Endothelial cell of umbilical vein (primary cell): ENCODE measurements around the gene PCNT. TPM values are rescaled to one million over a fixed set of nuclear protein-coding genes. Genes with fewer than 3 reads are reported as not detected.

Source experiments
- BruUV-seq: library from RNA; stranded (reverse); fragments of 400-500 nt; replicated peaks from 2 replicates; lab custom pipeline; 2021; lab: Mats Ljungman, UMichigan
- CTCF ChIA-PET: fragments of 300-600, 350-600 bp; sonication (Branson Sonifier 250); formaldehyde crosslinking; loops from one replicate; lab custom pipeline; 2021; ENCODE audit warnings: antibody characterized with exemption, inconsistent platforms; lab: Charles Lee
- POLR2A ChIA-PET: fragments of 300-600, 350-600 bp; sonication (Branson Sonifier 250); formaldehyde crosslinking; loops from one replicate; lab custom pipeline; 2021; ENCODE audit warnings: antibody characterized with exemption, inconsistent platforms; lab: Charles Lee
- DNase-seq: peaks from one replicate; pipeline ENCODE4 v3.0.0-alpha.2; 2011; ENCODE audit warnings: low read depth, low spot score
- FAIRE-seq: peaks from 2 replicates; lab custom pipeline; 2011; peaks lifted over from hg19 to GRCh38; lab: Jason Lieb, UNC
- H2AFZ ChIP-seq: 2 replicates; pipeline ENCODE4 v1.6.0; 2012; ENCODE audit warnings: low read depth, low read length, control low read depth, inconsistent platforms
- H3K27ac ChIP-seq: 2 replicates; pipeline ENCODE4 v1.5.1; 2011; ENCODE audit warnings: low read depth, mild to moderate bottlenecking, control low read depth, low read length, moderate library complexity; ENCODE audit not compliant: insufficient read depth
- H3K27me3 ChIP-seq, 2 experiments: 2 replicates each; pipeline versions ENCODE4 v1.6.0 to v1.6.1; 2011; ENCODE audit warnings: low read length in 2 of 2, mixed read lengths in 1 of 2; ENCODE audit not compliant: control insufficient read depth in 2 of 2, insufficient read depth in 2 of 2
- H3K36me3 ChIP-seq, 2 experiments: 2 replicates in 1 of 2; 3 replicates in 1 of 2; pipeline ENCODE4 v1.5.1; 2011; ENCODE audit warnings: low read length in 2 of 2, mild to moderate bottlenecking in 1 of 2, moderate library complexity in 1 of 2; ENCODE audit not compliant: control insufficient read depth in 2 of 2, insufficient read depth in 2 of 2; ENCODE audit errors: extremely low read depth in 1 of 2
- H3K4me1 ChIP-seq: 3 replicates; pipeline ENCODE4 v1.5.1; 2011; ENCODE audit warnings: mild to moderate bottlenecking, low read length; ENCODE audit not compliant: control insufficient read depth, insufficient read depth; ENCODE audit errors: extremely low read depth
- H3K4me2 ChIP-seq: 2 replicates; pipeline ENCODE4 v1.6.1; 2011; ENCODE audit warnings: low read length, control low read depth, mixed read lengths; ENCODE audit not compliant: insufficient read depth
- H3K4me3 ChIP-seq, 3 experiments: fragments of 200-600 bp in 1 of 3; sonication (generic), shearing (Covaris generic) in 1 of 3; replicated peaks in 1 of 3; 2 replicates each; pipeline ENCODE4 v1.5.1; 2011 to 2016; ENCODE audit warnings: control low read depth in 3 of 3, low read length in 3 of 3, mild to moderate bottlenecking in 2 of 3, inconsistent platforms in 1 of 3, low read depth in 1 of 3, moderate library complexity in 1 of 3; ENCODE audit not compliant: insufficient read depth in 1 of 3
- H3K79me2 ChIP-seq: 2 replicates; pipeline ENCODE4 v1.6.0; 2012; ENCODE audit warnings: low read length, inconsistent platforms; ENCODE audit not compliant: control insufficient read depth, insufficient read depth
- H3K9ac ChIP-seq: replicated peaks from 2 replicates; pipeline ENCODE3; 2011; ENCODE audit warnings: low read length, control low read depth; ENCODE audit not compliant: insufficient read depth; ENCODE audit errors: extremely low read depth
- H3K9me1 ChIP-seq: replicated peaks from 3 replicates; pipeline ENCODE4 v1.6.0; 2011; ENCODE audit warnings: mild to moderate bottlenecking, low read length; ENCODE audit not compliant: control insufficient read depth, insufficient read depth; ENCODE audit errors: extremely low read depth
- H3K9me3 ChIP-seq: replicated peaks from 2 replicates; pipeline ENCODE4 v1.5.1; 2012; ENCODE audit warnings: low read length, inconsistent platforms; ENCODE audit not compliant: control insufficient read depth, insufficient read depth
- H4K20me1 ChIP-seq: replicated peaks from 2 replicates; pipeline ENCODE3; 2011; ENCODE audit warnings: mild to moderate bottlenecking, low read length; ENCODE audit not compliant: control insufficient read depth, insufficient read depth; ENCODE audit errors: extremely low read depth
- CTCF ChIP-seq, 2 donors: IDR thresholded peaks; 1 replicate in 1 of 2; 2 replicates in 1 of 2; pipeline ENCODE4 v1.5.1; 2011; ENCODE audit warnings: low read length in 2 of 2, mild to moderate bottlenecking in 2 of 2, moderate library complexity in 2 of 2, control low read depth in 1 of 2, inconsistent platforms in 1 of 2, low read depth in 1 of 2; ENCODE audit not compliant: insufficient read depth in 1 of 2; ENCODE audit errors: extremely low read depth in 1 of 2
- EZH2 ChIP-seq: IDR thresholded peaks from 2 replicates; pipeline ENCODE4 v1.6.1; 2012; ENCODE audit warnings: borderline replicate concordance, low read depth, mild to moderate bottlenecking, moderate library complexity, low read length, inconsistent platforms; ENCODE audit not compliant: severe bottlenecking
- FOS ChIP-seq: IDR thresholded peaks from 2 replicates; pipeline ENCODE4 v1.6.1; 2011; ENCODE audit warnings: mild to moderate bottlenecking, low read length, moderate library complexity, borderline replicate concordance; ENCODE audit not compliant: insufficient read depth
- GATA2 ChIP-seq: IDR thresholded peaks from 2 replicates; pipeline ENCODE4 v1.7.0; 2011; ENCODE audit warnings: low read depth, mild to moderate bottlenecking, moderate library complexity, mixed read lengths, low read length; ENCODE audit not compliant: insufficient read length, insufficient read depth
- JUN ChIP-seq: IDR thresholded peaks from 2 replicates; pipeline ENCODE4 v1.6.1; 2011; ENCODE audit warnings: borderline replicate concordance, low read depth; ENCODE audit not compliant: insufficient read length, insufficient read depth
- MAX ChIP-seq: IDR thresholded peaks from 2 replicates; pipeline ENCODE4 v1.6.1; 2011; ENCODE audit not compliant: insufficient read depth, insufficient read length
- MYC ChIP-seq: IDR thresholded peaks from one replicate; pipeline ENCODE4 v1.6.1; 2011; ENCODE audit warnings: mild to moderate bottlenecking, low read depth, low read length
- POLR2A ChIP-seq: IDR thresholded peaks from 2 replicates; pipeline ENCODE4 v1.6.1; 2012; ENCODE audit warnings: low read depth, mild to moderate bottlenecking, control low read depth, low read length
- POLR2AphosphoS5 ChIP-seq: IDR thresholded peaks from 2 replicates; pipeline ENCODE4 v1.6.1; 2012; ENCODE audit warnings: low read depth, mild to moderate bottlenecking, control low read depth, low read length, moderate library complexity; ENCODE audit not compliant: insufficient read depth
- dilution Hi-C: fragments of 300-500 bp; cut with MboI; formaldehyde crosslinking; loops from one replicate; pipeline ENCODE4 v1.15.0; 2019; ENCODE audit warnings: low sequenced_read_pairs; ENCODE audit not compliant: extremely low pct_ligation_motif_present
- intact Hi-C: fragments of 100-400 bp; cut with micrococcal nuclease; formaldehyde crosslinking; loops from one replicate; pipeline ENCODE4 v1.10.0; 2022
- polyA plus RNA-seq, 4 experiments: library from polyadenylated mRNA; depleted of rRNA in 3 of 4; stranded (reverse) in 3 of 4; unstranded in 1 of 4; fragments of >200 nt; gene quantifications; 2 replicates each; pipeline versions ENCODE4 v1.2.1 to v1.2.3, GENCODE V29; 2011 to 2012; ENCODE audit warnings: missing spikeins in 1 of 4
- total RNA-seq: library from RNA; stranded (reverse); gene quantifications from 2 replicates; pipeline ENCODE4 v1.2.3, GENCODE V29; 2021

The PCNT gene
- total and polyA plus RNA-seq, 2 donors (not counting 3 experiments of a cell fraction or from before 2014, with no cell fraction given): 9.6 to 49.5 TPM

GRCh38 chr21:46304437-46304836, 19.5 kb upstream of the PCNT start:
- no peaks in the 10 kb centered on the region for H3K9me3 ChIP-seq
- no peaks in the 10 kb centered on the region for H3K9me1 ChIP-seq
- H3K27me3 ChIP-seq: no peaks in the 10 kb centered on the region
- H3K9ac ChIP-seq: no peak overlapping the region
- peaks cover 3 to 4% of the 10 kb centered on the region in 2 experiments for H3K36me3 ChIP-seq
- dilution Hi-C loops: no loop called here
- no peaks in the 10 kb centered on the region for H3K4me1 ChIP-seq
- ChIA-PET POLR2A (no interaction called here), CTCF (no interaction called here)
- DNase-seq (no peak), FAIRE-seq (no peak)
- TF ChIP-seq JUN: no peak
- no peak for TF ChIP-seq MYC
- no peak for TF ChIP-seq MAX
- TF ChIP-seq CTCF (IDR thresholded peaks at IDR 0.05; ENCODE audit: extremely low read depth in 1 of 2, insufficient read depth in 1 of 2, low read depth in 1 of 2, low read length in 2 of 2): no peak
- TF ChIP-seq GATA2: no peak
- no peak for TF ChIP-seq EZH2
- no peak for TF ChIP-seq FOS
- TF ChIP-seq POLR2A: no peak
- TF ChIP-seq POLR2AphosphoS5: no peak
- no peaks in the 10 kb centered on the region for H4K20me1 ChIP-seq
- no peak overlapping the region for H3K4me2 ChIP-seq
- H2AFZ ChIP-seq: no peak overlapping the region
- no peaks in the 10 kb centered on the region for H3K79me2 ChIP-seq
- H3K27ac ChIP-seq: no peak overlapping the region
- intact Hi-C loops: no loop called here
- no TSS peak for BruUV-seq
- H3K4me3 ChIP-seq: no peak overlapping the region
